GM21737 (cell line): ENCODE measurements around the gene ARHGAP15.

Experiments
- ATAC-seq: cut with Tn5 transposase; IDR thresholded peaks from one replicate; pipeline ENCODE4 v1.9.1; 2021; ENCODE audit warnings: mild to moderate bottlenecking, moderate library complexity; ENCODE audit not compliant: unreplicated experiment

The ARHGAP15 gene

DNA sequence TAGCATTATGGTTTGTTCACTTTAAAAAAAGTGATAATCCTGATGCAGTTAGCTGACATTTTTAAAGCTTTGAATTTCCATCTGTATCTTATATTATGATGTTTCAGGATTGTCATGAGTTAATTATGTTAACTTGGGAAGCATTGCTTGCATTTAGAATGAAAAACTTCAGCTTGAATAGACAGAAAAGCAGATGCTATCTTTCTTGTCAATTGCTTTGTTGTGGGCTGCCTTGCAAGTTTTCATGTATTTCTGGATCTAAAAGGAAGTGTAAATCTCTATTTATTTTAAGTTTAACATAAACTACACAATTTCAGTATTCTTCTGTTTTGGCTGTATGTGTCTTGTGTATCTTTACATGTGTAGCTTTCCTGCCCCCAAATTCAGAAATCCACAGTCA lies 479.5 kb downstream of the ARHGAP15 start:
- no peak for ATAC-seq

DNA sequence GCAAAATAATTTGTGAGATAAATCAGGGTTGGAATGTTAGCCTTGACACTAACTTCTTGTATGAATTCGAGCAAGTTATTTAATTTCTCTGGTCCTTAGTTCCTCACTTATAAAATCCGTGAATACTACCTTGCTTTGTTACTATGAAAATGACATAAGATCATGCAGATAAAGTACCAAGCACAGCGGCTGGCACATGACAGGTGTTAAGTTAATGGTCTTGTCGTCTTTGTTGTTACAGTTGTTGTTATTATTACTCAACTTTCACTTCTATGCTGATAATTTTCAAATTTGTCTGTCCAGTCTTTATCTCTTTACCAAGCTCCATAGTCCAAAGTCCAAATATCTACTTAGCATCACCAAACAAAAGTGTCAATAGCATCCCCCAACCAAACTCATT lies 482.1 kb downstream of the ARHGAP15 start:
- no peak for ATAC-seq

DNA sequence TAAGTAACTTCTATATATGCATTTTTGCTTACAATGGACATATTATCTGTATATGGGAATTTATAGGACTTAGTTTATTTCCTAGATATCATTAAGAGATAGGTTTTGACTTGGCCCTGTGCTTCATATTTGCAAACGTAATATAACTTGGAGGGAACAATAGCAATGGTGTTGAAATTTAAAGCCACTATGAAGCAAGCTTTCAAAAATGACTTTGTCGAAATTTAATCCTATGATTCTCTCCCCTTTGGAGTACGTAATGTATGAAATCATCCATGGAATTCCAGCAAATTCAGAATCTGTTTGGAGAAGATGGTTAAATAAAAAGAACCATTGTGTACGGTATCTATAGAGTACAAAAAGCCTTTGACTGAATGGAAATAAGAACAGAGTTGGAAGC lies 486.3 kb downstream of the ARHGAP15 start:
- ATAC-seq = no peak

DNA sequence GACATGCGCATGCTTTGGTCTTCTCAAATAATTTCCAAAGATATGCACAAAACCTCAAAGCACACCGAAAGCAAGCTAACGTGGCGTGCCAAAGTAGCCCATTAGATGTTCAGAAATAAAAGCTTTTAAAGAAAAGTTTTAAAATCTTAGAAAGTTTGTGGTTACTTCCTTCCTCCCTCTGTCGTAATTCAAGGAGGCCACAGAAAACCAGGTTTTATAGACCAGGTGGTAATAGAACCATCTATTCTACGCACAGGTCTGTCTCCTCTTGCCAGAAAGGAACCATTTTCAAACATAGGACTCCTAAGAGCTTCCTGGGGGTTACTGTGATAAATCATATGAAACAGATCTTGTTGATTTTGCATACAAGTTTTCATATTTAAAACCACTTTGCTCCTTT lies 487.2 kb downstream of the ARHGAP15 start:
- no peak for ATAC-seq

DNA sequence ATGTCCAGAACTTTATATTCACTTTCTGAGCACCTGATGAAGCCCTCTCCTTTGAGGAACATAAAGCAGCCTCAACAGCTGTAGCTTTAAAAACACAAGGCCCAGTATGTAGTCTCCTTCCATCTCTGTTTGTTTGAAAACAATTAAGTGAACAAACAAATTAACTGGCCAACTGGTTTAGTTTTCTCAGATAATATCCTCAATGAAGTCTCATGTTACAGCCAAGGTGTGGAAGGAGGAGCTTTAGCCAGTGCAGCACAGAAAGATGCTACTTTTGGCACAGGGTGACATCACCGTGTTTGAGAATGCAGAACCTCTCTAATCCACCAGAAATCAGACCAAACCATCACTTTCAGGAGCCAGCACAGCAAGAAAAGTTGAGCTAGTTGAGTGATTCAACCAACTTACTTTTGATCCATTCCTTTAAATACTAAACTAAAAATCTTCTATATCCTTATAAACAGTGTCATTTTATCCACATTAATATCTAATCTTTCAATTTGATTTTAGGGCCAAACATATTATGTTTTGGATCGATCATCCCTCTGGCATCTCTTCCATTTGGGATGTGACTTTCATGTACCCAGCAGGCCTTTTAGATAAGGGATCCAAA lies 488.7 kb downstream of the ARHGAP15 start:
- no peak for ATAC-seq

DNA sequence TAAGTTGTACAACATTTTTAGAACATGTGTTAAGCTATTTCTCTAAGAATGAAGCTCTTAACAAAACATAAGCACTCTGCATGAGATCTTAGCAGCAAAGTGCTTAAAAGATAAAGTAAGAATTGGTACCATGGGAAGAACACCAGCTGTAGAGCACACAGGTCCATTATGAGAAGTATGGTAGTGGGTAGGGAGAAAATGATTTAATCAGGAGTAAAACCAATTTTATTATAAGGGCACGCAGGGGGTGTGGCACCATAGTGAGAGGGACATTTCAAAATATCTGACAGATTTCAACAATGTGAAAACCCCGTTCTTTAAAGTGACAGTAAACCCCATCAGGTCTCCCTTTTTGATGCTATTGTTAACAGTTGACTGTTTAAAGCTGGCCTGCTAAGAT lies 492.9 kb downstream of the ARHGAP15 start:
- ATAC-seq = no peak

DNA sequence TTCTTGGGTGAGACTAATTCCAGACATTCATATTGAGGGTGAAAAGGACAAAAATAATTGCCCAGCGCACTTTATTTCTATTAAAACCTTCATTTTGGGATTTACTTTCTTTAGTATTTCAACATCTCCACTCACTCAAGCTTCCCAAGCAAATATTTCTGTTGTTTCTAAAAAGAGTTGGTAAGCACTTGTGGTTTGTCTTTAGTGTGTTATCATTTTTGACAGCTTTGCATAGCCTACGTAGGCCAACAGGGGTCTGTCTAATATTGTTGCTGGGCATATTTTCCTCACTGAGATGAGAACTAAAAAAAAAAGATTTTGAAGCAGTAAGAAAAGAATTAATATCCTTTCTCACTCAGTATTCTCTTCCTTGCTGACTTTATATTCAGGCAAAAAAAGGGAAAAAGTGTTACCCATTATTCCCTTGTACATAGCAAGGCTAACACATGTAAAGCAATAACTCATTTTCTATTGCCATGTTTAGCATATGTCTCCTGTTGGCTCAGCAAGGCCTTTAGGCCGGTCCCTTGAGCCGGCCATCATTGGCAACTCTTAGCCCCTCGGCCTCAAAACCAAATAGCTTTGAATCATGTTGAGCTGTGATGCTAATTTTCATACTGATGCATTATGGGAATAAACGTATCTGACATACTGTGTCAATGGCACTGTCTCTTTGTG lies 494.2 kb downstream of the ARHGAP15 start:
- no peak for ATAC-seq

DNA sequence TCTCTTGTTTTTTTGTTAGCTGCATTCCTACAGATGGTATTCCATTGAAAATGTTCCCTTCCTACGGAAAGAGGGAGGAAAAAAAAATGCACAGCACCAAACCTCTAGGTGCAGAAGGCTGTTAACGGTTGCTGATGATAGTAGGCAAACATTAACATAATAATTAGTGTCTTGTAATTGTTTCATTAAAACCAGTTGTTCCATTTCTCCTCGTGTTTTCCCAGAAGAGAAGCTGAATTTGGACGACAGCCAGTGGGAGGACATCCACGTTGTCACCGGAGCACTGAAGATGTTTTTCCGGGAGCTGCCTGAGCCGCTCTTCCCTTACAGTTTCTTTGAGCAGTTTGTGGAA lies 494.7 kb downstream of the ARHGAP15 start:
- no peak for ATAC-seq

DNA sequence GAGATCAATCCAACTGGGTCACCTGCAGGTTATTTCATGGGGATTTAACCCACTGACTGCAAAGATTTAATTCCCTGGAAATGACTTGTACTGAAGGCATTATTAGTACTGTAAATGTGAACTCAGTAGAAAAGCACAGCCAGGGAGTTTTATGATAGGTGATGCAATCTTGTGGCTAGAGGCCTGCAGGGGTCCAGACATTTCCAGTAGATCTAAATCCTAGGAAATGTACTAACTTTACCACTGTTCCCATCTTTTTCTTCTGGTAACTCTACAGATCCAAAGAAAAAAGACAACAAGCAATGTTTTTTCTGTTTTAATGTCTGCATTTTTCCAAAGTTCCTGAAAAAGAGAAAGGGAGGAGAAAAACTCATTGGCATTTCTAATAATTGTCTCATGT lies 500.1 kb downstream of the ARHGAP15 start:
- no peak for ATAC-seq

DNA sequence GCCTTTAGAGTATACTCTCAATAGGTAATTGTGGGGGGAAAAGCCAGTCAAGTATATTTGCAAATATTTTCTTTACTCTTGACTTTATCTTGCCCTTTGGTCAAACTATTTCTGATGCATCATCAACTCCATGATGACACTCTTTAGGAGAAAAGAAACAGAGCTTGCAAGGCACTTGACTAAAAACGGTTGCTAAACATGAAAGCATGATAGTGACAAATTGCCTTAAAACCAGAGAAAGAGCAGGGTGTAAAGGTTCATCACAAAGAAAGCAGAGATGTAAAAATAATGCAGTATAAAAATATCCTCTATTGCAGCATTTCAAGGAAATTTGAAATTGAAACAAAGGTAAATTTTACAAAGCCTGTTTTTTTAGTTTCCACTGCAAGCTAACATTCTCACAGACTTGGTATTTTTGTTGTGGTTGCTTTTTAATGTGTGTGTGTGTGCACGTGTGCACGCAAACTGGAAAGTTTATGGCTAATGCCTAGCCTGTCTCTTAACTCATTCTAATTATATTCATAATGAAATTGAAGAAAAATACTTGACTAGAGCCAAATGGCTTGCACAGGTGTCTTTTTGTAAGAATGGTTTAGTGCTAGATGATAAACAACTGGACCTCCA lies 503.6 kb downstream of the ARHGAP15 start:
- no peak for ATAC-seq

DNA sequence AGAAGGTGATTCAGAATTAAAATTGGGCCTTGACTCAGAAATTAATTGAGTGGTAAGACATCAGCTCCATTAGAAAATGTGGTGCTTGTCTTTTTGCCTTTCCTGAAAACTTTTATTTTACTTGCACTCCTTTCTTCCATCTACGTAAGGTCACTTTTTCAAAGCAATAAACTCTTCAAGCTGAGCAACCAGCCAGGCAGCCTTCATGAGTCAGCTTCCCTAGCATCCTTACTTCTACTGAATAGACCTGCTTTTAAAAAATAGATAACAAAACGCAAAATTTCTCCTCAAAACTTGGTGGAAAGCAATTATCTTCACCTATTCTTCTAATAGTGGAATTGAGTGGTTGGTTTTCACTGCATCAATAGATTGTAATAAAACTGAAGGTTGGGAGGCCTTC lies 504.2 kb downstream of the ARHGAP15 start:
- no peak for ATAC-seq

DNA sequence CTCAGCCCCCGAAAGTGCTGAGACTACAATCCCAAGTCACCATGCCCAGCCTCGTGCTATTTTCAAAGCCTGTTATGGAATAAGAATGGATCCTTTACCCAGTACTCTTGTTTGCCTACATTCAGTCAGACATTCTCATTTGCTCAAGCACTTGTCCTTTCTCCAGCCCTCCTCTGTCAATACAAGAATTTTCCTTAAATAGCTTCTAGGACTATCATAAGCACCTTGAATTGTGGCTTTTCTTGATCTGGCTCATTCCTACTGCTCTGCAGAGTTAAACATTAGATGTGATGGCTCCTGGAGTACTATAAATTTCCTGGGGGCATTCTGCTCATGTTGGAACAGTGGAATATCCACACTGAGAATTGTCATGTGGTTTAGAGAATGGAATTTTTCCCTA lies 506.1 kb downstream of the ARHGAP15 start:
- no peak for ATAC-seq

DNA sequence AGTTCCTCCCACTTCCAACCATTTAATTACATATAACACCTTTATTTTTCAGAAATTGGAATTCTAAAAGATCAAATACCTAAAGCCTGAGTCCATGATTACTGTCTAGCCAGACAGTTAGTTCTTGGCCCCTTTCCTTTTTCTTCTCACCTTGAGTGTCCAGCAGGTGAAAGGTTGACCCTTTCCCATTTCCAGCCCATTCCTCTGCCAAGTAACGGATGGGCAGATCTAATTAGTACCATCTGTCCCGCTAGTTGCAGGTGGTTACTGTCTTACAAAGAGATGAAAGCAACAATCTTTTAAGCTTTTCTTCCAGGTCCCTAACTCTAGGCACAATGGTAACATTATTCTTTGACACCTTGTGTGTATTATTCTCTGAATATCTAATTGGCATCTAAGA lies 506.7 kb downstream of the ARHGAP15 start:
- no peak for ATAC-seq

DNA sequence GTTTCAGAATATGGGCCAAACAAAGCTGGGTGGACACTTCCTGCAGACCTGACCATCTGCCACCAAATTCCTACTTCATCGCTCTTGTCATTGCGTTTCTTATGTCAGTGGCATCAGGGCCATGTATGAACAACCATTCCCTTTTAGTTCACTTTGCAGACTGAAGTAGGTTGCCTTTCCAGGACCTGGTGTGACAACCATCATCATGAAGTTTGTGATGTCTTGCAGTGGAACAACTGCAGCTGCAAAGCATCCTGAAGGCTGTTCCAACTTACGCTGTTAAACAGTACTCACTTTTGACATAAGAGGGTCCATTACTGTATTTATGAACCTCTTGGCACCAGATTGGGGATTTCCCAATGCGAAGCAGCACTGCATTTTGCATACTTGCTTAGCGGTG lies 511.6 kb downstream of the ARHGAP15 start:
- ATAC-seq = no peak

DNA sequence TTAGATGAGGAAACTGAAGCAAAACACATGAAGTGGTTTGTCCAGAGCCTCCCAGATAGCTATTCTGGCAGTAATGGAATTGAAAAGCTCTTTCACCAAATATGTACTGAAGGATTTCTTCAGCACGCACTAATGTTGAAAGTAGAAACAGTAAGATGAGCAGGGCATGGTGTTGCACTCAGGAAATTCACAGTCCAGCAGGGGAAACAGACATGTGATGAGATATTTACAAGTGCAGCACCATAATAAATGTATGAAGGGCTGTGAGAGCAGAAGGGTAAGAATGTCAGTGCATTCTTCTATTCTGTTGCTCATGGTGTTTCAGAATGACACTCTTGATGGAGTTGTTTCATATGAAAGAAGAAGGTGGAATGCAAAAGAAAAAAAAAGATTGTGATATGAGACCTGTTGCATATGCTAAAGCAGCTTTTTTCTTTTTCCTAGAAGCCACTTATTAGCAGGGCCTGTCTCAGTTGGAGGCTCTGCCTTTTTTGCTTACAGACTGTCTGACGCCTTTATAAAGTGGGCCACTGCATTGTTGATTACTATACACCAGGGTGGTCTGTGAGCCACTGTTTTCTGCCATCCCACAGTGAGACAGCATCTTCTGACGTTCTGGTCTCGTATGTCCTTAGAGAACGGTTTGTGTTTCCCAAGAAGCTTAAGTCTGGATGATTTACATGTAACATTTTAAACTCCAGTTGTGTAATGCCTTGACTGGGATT lies 516.9 kb downstream of the ARHGAP15 start:
- ATAC-seq = no peak

DNA sequence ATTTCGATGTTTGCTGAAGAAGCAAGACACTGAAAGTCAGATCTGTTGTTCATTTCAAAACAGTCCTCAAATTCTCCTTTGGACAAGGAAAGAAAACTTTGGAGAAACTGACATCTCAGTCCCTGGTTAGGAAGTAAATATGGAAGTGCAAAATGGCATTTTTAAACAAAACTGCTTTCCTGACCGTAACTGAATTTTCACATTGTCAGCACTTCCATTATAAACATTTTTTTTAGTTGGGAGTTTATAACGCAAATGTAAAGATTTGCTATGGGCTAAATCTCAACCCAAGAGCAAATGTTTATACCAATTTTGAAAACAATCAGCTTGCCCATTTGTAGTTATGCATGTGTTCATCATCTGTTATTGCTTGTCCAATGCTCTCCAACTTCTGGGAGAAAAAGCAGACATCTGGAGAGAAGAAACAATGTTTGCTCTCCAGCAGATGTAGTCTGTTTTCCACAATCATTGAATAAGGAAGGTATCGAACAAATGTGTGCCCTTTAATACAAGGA lies 520.1 kb downstream of the ARHGAP15 start:
- no peak for ATAC-seq

DNA sequence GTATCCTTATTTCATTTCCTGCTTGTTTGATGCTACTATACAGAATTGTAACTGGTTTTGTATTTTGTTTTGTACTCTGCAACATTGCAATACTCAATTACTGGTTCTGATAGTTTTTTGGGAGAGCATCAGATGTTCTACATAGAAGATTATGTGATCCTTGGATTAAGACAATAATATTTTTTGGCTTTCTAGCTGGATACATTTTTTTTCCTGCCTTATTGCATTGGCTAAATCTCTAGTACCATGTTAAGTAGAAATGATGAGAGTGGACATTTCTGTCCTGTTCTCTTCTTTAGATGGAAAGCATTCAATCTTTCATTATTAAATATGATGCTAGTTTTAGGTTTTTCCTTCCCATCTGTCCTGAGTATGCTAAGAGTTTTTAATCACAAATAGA lies 523.5 kb downstream of the ARHGAP15 start:
- no peak for ATAC-seq

DNA sequence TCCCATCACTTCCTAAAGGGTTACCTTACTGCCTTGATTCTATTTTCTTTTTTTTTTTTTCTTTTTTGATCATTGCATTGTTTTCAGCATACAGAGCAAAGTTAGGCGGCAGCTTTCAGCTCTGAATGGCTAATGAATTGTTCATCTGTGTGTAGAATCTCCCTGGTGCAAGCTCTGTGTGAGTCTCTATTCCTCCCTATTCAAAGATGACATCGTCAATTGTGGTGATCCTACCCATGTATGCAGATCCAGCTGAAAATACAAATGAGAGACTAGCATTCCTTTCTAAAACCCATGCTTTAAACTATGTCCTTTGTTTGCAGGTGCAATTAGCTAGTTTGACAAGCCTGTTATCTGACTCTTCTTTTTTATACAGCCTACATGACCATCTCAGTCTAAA lies 539.0 kb downstream of the ARHGAP15 start:
- no peak for ATAC-seq

DNA sequence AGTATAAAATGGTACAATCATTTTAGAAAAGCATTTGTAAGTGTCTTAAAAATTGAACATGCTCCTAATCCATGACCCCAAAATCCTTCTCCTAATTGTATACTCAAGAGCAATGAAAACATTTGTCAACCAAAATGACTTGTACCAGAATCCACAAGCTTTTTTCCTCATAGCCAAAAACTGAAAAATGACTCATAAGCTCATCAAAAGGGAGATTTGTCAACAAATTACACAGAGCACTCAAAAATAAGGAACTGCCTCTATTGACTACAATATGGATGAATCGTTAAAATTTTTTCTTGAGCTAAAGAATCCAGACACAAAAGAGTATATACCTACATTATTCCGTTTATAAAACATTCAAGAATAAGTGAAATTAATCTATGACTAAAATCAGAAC lies 544.8 kb downstream of the ARHGAP15 start:
- no peak for ATAC-seq

DNA sequence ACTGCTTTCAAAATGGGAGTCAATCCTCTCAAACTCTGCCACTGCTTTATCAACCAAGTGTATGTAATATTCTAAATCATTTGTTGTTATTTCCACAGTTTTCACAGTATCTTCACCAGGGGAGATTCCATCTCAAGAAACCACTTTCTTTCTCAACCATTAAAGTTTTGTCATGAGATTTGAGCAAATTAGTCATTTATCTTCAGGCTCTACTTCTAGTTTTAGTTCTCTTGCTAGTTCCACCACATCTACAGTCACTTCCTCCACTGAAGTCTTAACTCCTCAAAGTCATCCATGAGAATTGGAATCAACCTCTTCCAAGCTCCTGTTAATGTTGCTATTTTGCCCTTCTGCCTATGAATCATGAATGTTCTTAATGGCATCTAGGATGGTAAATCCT lies 545.8 kb downstream of the ARHGAP15 start:
- no peak for ATAC-seq

DNA sequence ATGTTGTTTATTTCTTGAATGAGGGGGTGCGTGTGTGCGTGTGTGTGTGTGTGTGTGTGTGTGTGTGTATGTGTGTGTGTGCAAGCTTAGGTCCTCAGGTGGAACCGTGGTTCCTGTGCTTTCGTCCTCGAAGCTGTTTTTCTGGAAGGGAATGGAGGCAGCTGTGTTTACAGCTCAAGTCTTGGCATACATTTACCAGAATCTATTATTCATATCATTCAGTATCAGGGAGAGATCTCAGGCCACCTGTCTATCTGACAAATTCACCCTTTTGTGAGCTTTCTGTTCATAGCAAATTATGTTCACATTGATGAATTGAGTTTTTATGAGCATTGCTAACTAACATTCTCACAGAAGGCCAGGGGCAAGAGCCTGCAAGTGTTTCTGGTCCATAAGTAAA lies 550.4 kb downstream of the ARHGAP15 start:
- ATAC-seq = no peak

DNA sequence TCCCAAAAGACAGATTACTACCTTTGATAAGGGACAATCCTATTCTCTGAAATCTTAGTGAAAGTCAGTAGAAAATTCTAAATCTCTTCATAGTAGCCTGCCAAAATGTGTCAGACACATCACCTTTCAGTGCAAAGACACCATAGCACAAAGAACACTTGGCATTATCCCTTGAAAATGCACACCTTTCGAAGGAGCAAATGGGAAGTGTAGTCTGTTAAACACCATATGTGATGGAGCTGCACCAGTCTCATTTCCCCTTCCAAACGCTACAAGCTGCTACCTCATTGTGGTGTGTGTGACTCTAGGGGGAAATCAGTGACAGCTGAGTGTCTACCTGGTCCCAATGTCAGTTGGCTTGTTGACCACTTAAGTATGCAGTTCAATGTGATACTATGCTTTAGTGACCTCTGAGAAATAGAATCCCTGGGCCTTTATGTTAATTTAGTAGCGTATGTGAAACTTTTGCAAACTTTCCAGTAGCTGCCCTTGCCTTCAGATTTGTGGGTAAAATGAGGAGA lies 551.7 kb downstream of the ARHGAP15 start:
- no peak for ATAC-seq
